Stomach (tissue), 19 donors: ENCODE data around the gene KAT7. TPM values are rescaled to one million over a fixed set of nuclear protein-coding genes. Genes with fewer than 3 reads are reported as not detected.
A peak's percentile ranks its signal among the peaks of the same experiment; 100 is the strongest.

Source experiments
- DNase-seq, 2 donors: peaks; one replicate each; pipeline versions ENCODE4 v3.0.0 to v3.0.0-alpha.2; 2013 to 2019
- H3K27ac ChIP-seq, 5 donors: fragments of 200-600 bp in 4 of 5; sonication (generic) in 4 of 5; one replicate each; pipeline ENCODE4 v1.5.1; 2013 to 2019; ENCODE audit warnings: mild to moderate bottlenecking in 1 of 5, moderate library complexity in 1 of 5
- H3K27me3 ChIP-seq, 3 donors: fragments of 200-600 bp; sonication (generic); one replicate each; pipeline ENCODE4 v1.5.1; 2017 to 2019; ENCODE audit warnings: mixed run types in 1 of 3
- H3K36me3 ChIP-seq, 4 donors: fragments of 200-600 bp; sonication (generic); 1 replicate in 3 of 4; 2 replicates in 1 of 4; pipeline ENCODE4 v1.5.1; 2016 to 2019
- H3K4me1 ChIP-seq, 4 donors: fragments of 200-600 bp; sonication (generic); one replicate each; pipeline ENCODE4 v1.5.1; 2016 to 2019
- H3K4me3 ChIP-seq, 4 donors: fragments of 200-600 bp; sonication (generic) in 3 of 4; one replicate each; pipeline ENCODE4 v1.5.1; 2016 to 2019; ENCODE audit warnings: mild to moderate bottlenecking in 1 of 4
- H3K9me3 ChIP-seq, 4 donors: fragments of 200-600 bp; sonication (generic); one replicate each; pipeline ENCODE4 v1.5.1; 2016 to 2019
- CTCF ChIP-seq, 7 experiments: fragments of 450-650 bp in 4 of 7; fragments of 200-600 bp in 3 of 7; sonication (generic) in 3 of 7; IDR thresholded peaks; one replicate each; pipeline ENCODE4 v1.5.1; 2016 to 2019; ENCODE audit warnings: antibody characterized with exemption in 7 of 7, control low read depth in 2 of 7, mild to moderate bottlenecking in 1 of 7
- EP300 ChIP-seq: sonication (generic); formaldehyde crosslinking; IDR thresholded peaks from one replicate; pipeline ENCODE4 v1.6.1; 2017; ENCODE audit warnings: antibody characterized with exemption
- POLR2A ChIP-seq, 4 donors: fragments of 450-650 bp; IDR thresholded peaks; one replicate each; pipeline ENCODE4 v1.6.1; 2016; ENCODE audit warnings: antibody characterized with exemption in 4 of 4, control low read depth in 2 of 4, mild to moderate bottlenecking in 1 of 4, moderate library complexity in 1 of 4
- POLR2AphosphoS5 ChIP-seq, 3 donors: sonication (generic); formaldehyde crosslinking; IDR thresholded peaks; one replicate each; pipeline ENCODE4 v1.6.1; 2016; ENCODE audit warnings: antibody characterized with exemption in 3 of 3
- WGBS, 5 donors: extraction: QIAGEN DNeasy Blood & Tissue Kit in 3 of 5; methylation state at CpG; one replicate each; pipeline versions ENCODE4 v1.1.5 to v1.1.7; 2013 to 2018; 5-methylcytosine and 5-hydroxymethylcytosine counted together
- intact Hi-C: fragments of 100-400 bp; cut with DNase I; formaldehyde crosslinking; loops from one replicate; pipeline ENCODE4 v1.15.1; 2023; ENCODE audit warnings: low total_unique reads
- long read RNA-seq, 10 donors: transcript quantifications; one replicate each; lab custom pipeline, GENCODE V29; 2026
- polyA plus RNA-seq, 3 donors: library from polyadenylated mRNA; stranded (reverse); fragments of 200-250 nt; gene quantifications; one replicate each; pipeline ENCODE4 v1.2.3, GENCODE V29; 2013
- total RNA-seq, 5 donors: library from RNA; depleted of rRNA; stranded (reverse); fragments of >200 nt; gene quantifications; one replicate each; pipeline versions ENCODE4 v1.1.0 to v1.2.3, GENCODE V29; 2014 to 2016
- donor health status: healthy with polysubstance abuse.
- donor health status: Bipolar disorder and iron deficiency.
- donor health status: healthy.

The KAT7 gene
- total RNA-seq (10 to 100 TPM in 4 of 5 donors, 1 to 10 TPM in 1; 9.3 to 92.4 (median 31.2) TPM), polyA plus RNA-seq (10 to 100 TPM in 1 of 3 donors, 1 to 10 TPM in 2; 5.0 to 12.7 (median 9.0) TPM)
- long read RNA-seq, donor 1, full-length matches to known transcripts: 2 of 2 reads
- long read RNA-seq, donor 1, partial matches to known transcripts: 0 of 2 reads
- long read RNA-seq, donor 1, other reads (novel, unspliced or antisense): 0 of 2 reads
- long read RNA-seq, donor 2, partial matches to known transcripts: 7 of 7 reads
- long read RNA-seq, donor 2, other reads (novel, unspliced or antisense): 0 of 7 reads
- long read RNA-seq, donor 3, full-length matches to known transcripts: 4 of 4 reads
- long read RNA-seq, donor 3, partial matches to known transcripts: 0 of 4 reads
- long read RNA-seq, donor 3, other reads (novel, unspliced or antisense): 0 of 4 reads
- long read RNA-seq, donor 4, full-length matches to known transcripts: 2 of 2 reads
- long read RNA-seq, donor 4, partial matches to known transcripts: 0 of 2 reads
- long read RNA-seq, donor 4, other reads (novel, unspliced or antisense): 0 of 2 reads
- long read RNA-seq, donor 5, full-length matches to known transcripts: 4 of 4 reads
- long read RNA-seq, donor 5, partial matches to known transcripts: 0 of 4 reads
- long read RNA-seq, donor 5, other reads (novel, unspliced or antisense): 0 of 4 reads
- long read RNA-seq, donor 6, full-length matches to known transcripts: 3 of 8 reads
- long read RNA-seq, donor 6, partial matches to known transcripts: 5 of 8 reads
- long read RNA-seq, donor 6, other reads (novel, unspliced or antisense): 0 of 8 reads
- long read RNA-seq, donor 7, full-length matches to known transcripts: 4 of 4 reads
- long read RNA-seq, donor 7, partial matches to known transcripts: 0 of 4 reads
- long read RNA-seq, donor 7, other reads (novel, unspliced or antisense): 0 of 4 reads
- long read RNA-seq, donor 8, full-length matches to known transcripts: 4 of 9 reads
- long read RNA-seq, donor 8, partial matches to known transcripts: 5 of 9 reads
- long read RNA-seq, donor 8, other reads (novel, unspliced or antisense): 0 of 9 reads
- long read RNA-seq, donor 9, full-length matches to known transcripts: 2 of 2 reads
- long read RNA-seq, donor 9, partial matches to known transcripts: 0 of 2 reads
- long read RNA-seq, donor 9, other reads (novel, unspliced or antisense): 0 of 2 reads
- long read RNA-seq, donor 10, full-length matches to known transcripts: 4 of 4 reads
- long read RNA-seq, donor 10, partial matches to known transcripts: 0 of 4 reads
- long read RNA-seq, donor 10, other reads (novel, unspliced or antisense): 0 of 4 reads

- Histone ChIP-seq H3K27ac (peak within 1 kb of the TSS; percentile 95 to 100 (median 100)), H3K9me3 (no peaks in the 10 kb centered on the region), H3K4me3 (peak within 1 kb of the TSS; percentile 69 to 98 (median 90)), H3K36me3 (peaks cover 8 to 29% (median 25%) of the 10 kb centered on the region in 4 donors), H3K4me1 (peaks cover 17 to 69% (median 44%) of the 10 kb centered on the region in 4 donors), H3K27me3 (no peaks in the 10 kb centered on the region)
- TF ChIP-seq POLR2A (IDR thresholded peaks at IDR 0.05): peak in 1 of 4 donors; percentile 54
- TF ChIP-seq CTCF (IDR thresholded peaks at IDR 0.05): peak in 2 of 7 experiments; percentile 15 to 29
- TF ChIP-seq POLR2AphosphoS5 (IDR thresholded peaks at IDR 0.05): peak; percentile 88 to 96 (median 95)
- no peak for TF ChIP-seq EP300
- peak; percentile 99 to 100 for DNase-seq
- 0 to 1% (median 0%) methylated on average over 46 to 59 of the region's 59 CpGs for WGBS, 5 donors
- intact Hi-C loops: no loop called here
Measured at GRCh38 chr17:49788478-49789242, at the start of gene KAT7. Gene KAT7 (plus strand): TSS chr17:49788681. CDS start chr17:49788835, 154 bp downstream.

- H3K4me1 ChIP-seq: peaks cover 46 to 77% (median 63%) of the 10 kb centered on the region in 4 donors
- no peaks in the 10 kb centered on the region for H3K27me3 ChIP-seq
- H3K36me3 ChIP-seq: no peaks in the 10 kb centered on the region
- WGBS, 5 donors: 44 to 60% (median 52%) methylated on average over 7 of the region's 7 CpGs
- intact Hi-C loops: no loop called here
- no peak for TF ChIP-seq POLR2A (IDR thresholded peaks at IDR 0.05)
- peak; percentile 48 to 65 (median 56) for TF ChIP-seq POLR2AphosphoS5 (IDR thresholded peaks at IDR 0.05)
- peak overlapping the region; percentile 23 to 88 (median 76) for H3K27ac ChIP-seq
- H3K4me3 ChIP-seq: peak overlapping the region in 3 of 4 donors; percentile 5 to 10 (median 6)
- no peaks in the 10 kb centered on the region for H3K9me3 ChIP-seq
- peak; percentile 84 to 89 for DNase-seq
Measured at GRCh38 chr17:49739641-49740271, 48.7 kb upstream of the KAT7 start.

GRCh38 chr17:49741009-49741691 lies 47.3 kb upstream of the KAT7 start:
- no peak overlapping the region for H3K4me3 ChIP-seq
- DNase-seq: peak in 1 of 2 donors; percentile 36
- WGBS, 5 donors: 50 to 64% (median 53%) methylated on average over 5 of the region's 5 CpGs
- no peaks in the 10 kb centered on the region for H3K9me3 ChIP-seq
- peak overlapping the region; percentile 66 to 88 (median 76) for H3K27ac ChIP-seq
- H3K27me3 ChIP-seq: no peaks in the 10 kb centered on the region
- intact Hi-C loops: no loop called here
- H3K4me1 ChIP-seq: peaks cover 46 to 85% (median 66%) of the 10 kb centered on the region in 4 donors
- TF ChIP-seq POLR2AphosphoS5 (IDR thresholded peaks at IDR 0.05) (peak in 1 of 3 donors; percentile 25), POLR2A (IDR thresholded peaks at IDR 0.05) (no peak)
- H3K36me3 ChIP-seq: no peaks in the 10 kb centered on the region

GRCh38 chr17:49741692-49742076 lies 46.8 kb upstream of the KAT7 start:
- no peak for TF ChIP-seq EP300
- TF ChIP-seq CTCF (IDR thresholded peaks at IDR 0.05): no peak
- TF ChIP-seq POLR2A (IDR thresholded peaks at IDR 0.05): no peak
- TF ChIP-seq POLR2AphosphoS5 (IDR thresholded peaks at IDR 0.05): no peak
- Histone ChIP-seq H3K4me1 (peaks cover 46 to 90% (median 68%) of the 10 kb centered on the region in 4 donors), H3K27ac (peak overlapping the region in 4 of 5 donors; percentile 76 to 88 (median 82)), H3K4me3 (no peak overlapping the region), H3K27me3 (no peaks in the 10 kb centered on the region), H3K9me3 (no peaks in the 10 kb centered on the region), H3K36me3 (no peaks in the 10 kb centered on the region)
- DNase-seq: no peak
- whole genome bisulfite sequencing, 5 donors: 48 to 69% (median 59%) methylated on average over 3 of the region's 3 CpGs
- intact Hi-C loops: no loop called here
